GM19438 (cell line): ENCODE results near the gene EEF1AKMT2.
A peak's percentile ranks its signal among the peaks of the same experiment; 100 is the strongest.

Experiments used
- ATAC-seq: cut with Tn5 transposase; IDR thresholded peaks from one replicate; pipeline ENCODE4 v1.9.1; 2021; ENCODE audit warnings: low read depth; ENCODE audit not compliant: unreplicated experiment

Gene EEF1AKMT2

GRCh38 chr10:124739119-124739921 lies 52.4 kb downstream of the EEF1AKMT2 start:
- ATAC-seq, result no peak

- no peak for ATAC-seq
Observed at GRCh38 chr10:124738441-124738840, 53.2 kb downstream of the EEF1AKMT2 start.

GRCh38 chr10:124737708-124738107 lies 54.0 kb downstream of the EEF1AKMT2 start:
- ATAC-seq, result no peak

GRCh38 chr10:124737221-124737620 lies 54.5 kb downstream of the EEF1AKMT2 start:
- no peak for ATAC-seq

- ATAC-seq, result no peak
Observed at GRCh38 chr10:124736491-124737136, 55.1 kb downstream of the EEF1AKMT2 start.

- no peak for ATAC-seq
Observed at GRCh38 chr10:124735491-124736286, 56.0 kb downstream of the EEF1AKMT2 start.

- no peak for ATAC-seq
Observed at GRCh38 chr10:124734311-124735166, 57.1 kb downstream of the EEF1AKMT2 start.

- no peak for ATAC-seq
Observed at GRCh38 chr10:124733571-124734245, 58.0 kb downstream of the EEF1AKMT2 start.

GRCh38 chr10:124732931-124733570 lies 58.6 kb downstream of the EEF1AKMT2 start:
- ATAC-seq, result peak; percentile 68

GRCh38 chr10:124731551-124731950 lies 60.1 kb downstream of the EEF1AKMT2 start:
- ATAC-seq, result no peak

GRCh38 chr10:124730790-124731189 lies 60.9 kb downstream of the EEF1AKMT2 start:
- ATAC-seq, result no peak

GRCh38 chr10:124728830-124729661 lies 62.6 kb downstream of the EEF1AKMT2 start:
- no peak for ATAC-seq

GRCh38 chr10:124728071-124728829 lies 63.4 kb downstream of the EEF1AKMT2 start:
- ATAC-seq, result no peak

- no peak for ATAC-seq
Observed at GRCh38 chr10:124727361-124727960, 64.2 kb downstream of the EEF1AKMT2 start.

GRCh38 chr10:124725791-124726190 lies 65.9 kb downstream of the EEF1AKMT2 start:
- ATAC-seq, result no peak

GRCh38 chr10:124725171-124725631 lies 66.5 kb downstream of the EEF1AKMT2 start:
- ATAC-seq, result no peak
